HG02970 (cell line): ENCODE measurements around the gene MDM2.

Source experiments
- ATAC-seq: cut with Tn5 transposase; IDR thresholded peaks from one replicate; pipeline ENCODE4 v1.9.1; 2021; ENCODE audit warnings: mild to moderate bottlenecking, moderate library complexity, moderate number of reproducible peaks; ENCODE audit not compliant: unreplicated experiment, low FRiP score

Gene MDM2

DNA sequence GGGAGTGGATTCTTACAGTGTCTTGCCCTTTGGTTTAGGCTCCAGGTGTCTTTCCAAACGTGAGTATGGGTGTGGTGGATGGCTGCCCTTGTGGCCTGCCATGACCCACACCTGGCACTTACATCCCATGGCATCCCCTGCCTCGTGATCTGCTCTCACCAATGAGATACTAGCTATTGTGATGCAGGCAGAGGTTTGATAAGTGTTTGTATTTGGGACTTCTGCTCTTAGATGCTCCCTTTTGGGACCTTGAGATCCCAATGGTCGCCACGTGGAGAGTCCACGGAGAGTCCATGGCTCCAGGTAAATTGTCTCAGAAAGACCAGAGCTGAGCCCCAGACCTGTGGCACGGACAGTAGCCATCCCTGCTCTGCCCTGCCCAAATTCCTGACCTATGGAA is 62.5 kb downstream of the MDM2 start:
- no peak for ATAC-seq

GRCh38 chr12:68871396-68871795 is 63.4 kb downstream of the MDM2 start:
- ATAC-seq: no peak

GRCh38 chr12:68871921-68872320 is 63.9 kb downstream of the MDM2 start:
- ATAC-seq: no peak

DNA sequence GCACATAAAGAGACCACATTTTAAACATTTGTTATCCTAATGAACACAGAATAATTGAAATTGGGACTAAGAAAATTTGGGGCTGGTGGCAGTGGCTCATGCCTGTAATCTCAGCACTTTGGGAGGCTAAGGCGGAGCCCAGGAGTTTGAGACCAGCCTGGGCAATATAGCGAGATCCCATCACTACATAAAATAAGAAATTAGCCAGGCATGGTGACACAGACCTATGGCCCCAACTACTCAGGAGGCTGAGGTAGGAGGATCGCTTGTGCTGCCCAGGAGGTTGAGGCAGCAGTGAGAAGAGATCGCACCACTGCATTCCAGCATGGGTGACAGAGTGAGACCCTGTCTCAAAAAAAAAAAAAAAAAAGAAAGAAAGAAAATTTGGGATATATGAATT is 65.3 kb downstream of the MDM2 start:
- ATAC-seq: no peak

GRCh38 chr12:68876461-68876860 is 68.5 kb downstream of the MDM2 start:
- ATAC-seq: no peak

GRCh38 chr12:68877583-68877982 is 69.6 kb downstream of the MDM2 start:
- no peak for ATAC-seq

GRCh38 chr12:68878283-68878682 is 70.3 kb downstream of the MDM2 start:
- no peak for ATAC-seq

GRCh38 chr12:68878846-68879245 is 70.9 kb downstream of the MDM2 start:
- ATAC-seq: no peak

DNA sequence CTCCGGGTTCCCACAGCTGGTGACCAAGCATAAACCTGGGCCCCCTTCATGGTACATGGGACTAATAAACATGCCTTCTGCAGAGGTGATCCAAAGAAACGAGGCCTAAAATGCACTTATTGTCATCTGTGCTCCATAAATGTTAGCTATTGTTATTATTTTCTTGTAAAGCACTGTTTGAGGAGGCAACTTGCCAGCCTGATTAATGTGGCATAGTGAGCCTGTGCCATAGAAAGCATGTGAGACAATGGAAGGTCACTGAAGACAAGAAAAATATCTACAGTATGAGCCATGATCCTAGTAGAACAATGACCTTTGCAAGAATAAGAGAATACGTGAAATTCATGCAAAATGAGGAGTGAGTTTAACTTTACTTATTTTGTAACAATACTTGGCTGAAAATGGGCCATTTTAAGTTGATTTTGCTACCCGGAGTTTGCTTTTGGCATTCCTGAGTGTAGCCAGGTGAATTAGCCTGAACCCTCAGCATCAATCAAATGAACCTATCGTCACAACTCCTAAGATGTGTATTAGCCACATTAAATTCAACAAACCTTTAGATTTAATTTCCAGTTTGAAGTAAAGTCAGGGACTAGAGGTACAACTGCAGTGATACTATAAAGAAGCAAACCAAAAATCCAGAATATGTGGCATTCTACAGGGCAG is 72.8 kb downstream of the MDM2 start:
- no peak for ATAC-seq

DNA sequence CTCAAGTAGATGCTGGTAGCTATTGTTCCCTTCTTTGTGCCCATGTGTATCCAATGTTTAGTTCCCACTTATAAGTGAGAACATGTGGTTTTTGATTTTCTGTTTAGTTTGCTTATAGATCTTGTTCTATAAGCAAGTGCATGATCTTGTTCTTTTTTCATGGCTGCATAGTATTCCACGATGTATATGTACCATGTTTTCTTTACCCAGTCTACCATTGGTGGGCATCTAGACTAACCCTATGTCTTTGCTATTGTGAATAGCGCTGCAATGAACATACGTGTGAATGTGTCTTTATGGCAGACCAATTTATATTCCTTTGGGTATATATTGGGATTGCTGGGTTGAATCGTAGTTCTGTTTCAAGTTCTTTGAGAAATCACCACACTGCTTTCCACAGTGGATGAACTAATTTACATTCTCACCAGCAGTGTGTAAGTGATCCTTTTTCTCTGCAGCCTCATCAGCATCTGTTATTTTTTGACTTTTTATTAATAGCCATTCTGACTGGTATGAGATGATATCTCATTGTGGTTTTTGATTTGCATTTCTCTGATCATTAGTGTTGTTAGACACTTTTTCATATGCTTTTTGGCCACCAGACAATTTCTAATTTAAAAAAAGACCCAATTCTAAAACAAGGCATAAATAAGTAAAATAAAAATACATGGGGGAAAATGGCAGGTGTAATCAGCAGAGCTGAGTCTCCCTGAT is 74.4 kb downstream of the MDM2 start:
- no peak for ATAC-seq

GRCh38 chr12:68883151-68883550 is 75.2 kb downstream of the MDM2 start:
- no peak for ATAC-seq

DNA sequence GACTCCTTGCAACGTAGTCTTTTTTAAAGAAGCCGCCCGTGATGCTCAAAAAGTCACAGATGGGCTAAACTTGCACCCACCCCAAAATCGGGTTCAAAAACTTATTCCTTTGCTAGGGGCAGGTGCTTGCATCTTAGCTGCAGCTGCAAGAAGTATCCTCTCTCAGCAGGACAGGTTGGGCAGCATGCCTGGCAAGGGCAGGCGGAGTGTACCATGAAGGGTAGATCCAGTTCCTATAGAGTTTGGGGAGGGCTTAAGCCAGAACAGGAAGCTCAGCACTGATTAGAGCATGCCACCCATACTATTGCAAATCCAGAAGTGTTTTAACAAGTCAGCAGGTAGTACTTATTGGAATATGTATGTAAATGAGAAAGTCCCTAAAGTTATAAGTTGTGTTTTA is 76.3 kb downstream of the MDM2 start:
- ATAC-seq: no peak

- ATAC-seq: no peak
These were observed 77.4 kb downstream of the MDM2 start for GRCh38 chr12:68885381-68885780.

- ATAC-seq: no peak
These were observed 78.9 kb downstream of the MDM2 start for GRCh38 chr12:68886636-68887572.

- no peak for ATAC-seq
These were observed 79.7 kb downstream of the MDM2 start for GRCh38 chr12:68887641-68888040.

DNA sequence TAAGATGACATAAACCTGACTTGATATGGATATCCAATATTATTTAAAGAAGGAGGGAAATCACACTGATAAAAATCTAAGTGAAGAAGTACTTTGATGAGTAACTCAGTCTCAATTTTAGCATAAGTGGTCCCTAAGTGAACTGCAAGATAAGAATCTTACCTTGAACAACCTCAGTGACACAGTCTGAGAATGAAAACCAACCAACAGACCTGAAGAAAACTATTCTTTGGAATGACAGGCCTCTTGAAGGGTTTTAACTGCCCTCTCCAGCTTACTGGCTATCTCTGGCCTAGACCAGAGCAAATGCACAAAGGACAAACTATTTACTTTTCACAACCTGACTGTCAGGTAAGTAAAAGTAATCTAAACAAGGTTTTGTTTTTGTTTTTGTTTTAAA is 80.3 kb downstream of the MDM2 start:
- no peak for ATAC-seq

DNA sequence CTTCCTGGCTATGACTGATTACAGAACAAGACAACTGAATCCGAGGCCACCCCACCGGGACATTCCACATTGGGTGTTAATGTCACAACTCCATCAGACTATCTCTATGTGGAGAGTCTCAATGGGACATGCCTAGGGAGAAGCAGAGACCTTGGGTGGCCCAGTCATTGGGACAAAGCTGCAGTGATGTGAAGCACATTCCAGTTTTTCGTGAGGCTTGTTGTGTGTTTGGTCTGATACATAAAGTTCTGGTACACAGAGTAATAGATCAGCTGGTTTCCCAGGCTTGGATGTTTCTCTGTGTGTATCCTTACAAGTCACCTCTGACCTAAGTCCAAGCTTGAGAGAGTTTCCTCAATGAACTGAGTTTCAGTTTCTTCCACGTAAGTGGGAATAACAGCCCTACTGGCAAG is 82.7 kb downstream of the MDM2 start:
- ATAC-seq: no peak

GRCh38 chr12:68891141-68891540 is 83.2 kb downstream of the MDM2 start:
- ATAC-seq: no peak

GRCh38 chr12:68893201-68893600 is 85.2 kb downstream of the MDM2 start:
- ATAC-seq: no peak

DNA sequence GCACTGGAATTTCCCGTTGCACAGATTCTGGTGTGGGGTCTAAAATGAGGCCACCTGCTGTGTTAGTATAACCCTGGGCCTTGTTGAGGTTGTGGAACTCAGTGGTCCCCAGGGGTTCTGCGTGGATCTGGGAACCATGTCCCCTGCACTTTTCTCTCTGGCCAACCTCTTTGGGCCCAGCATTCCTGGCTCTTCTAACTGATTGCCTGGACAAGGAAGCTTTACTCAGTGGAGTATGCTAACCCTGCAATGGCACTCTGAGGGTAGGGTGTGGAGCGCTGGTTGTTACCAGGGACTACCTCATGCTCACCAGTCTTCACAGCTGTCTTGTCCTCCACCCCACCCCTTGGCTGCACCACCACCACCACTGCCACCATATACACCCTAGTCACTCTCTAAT is 85.8 kb downstream of the MDM2 start:
- ATAC-seq: no peak

DNA sequence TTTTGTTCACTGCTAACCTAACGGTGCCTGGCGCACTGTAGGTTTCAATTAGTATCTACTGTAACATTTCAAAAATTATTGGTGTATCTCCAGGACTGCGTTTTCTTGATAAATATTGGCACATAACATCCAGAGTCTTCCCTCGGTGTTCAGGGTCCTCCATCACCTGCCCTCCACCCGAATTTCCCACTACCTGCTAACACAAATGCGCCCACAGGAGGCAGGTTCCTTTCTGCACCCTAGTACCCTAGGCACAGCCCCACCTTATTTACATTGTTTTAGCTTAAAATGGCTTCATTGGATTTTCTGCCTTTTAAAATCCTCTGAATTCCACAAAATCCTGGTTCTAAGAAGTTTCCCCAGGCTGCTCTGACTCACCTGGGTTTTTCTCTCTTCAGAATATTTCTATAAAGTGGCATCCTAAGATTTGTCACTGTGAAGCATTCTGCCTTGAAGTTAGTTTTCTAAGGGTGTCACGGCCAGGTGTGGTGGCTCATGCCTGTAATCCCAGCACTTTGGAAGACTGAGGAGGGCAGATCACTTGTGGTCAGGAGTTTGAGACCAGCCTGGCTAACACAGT is 86.4 kb downstream of the MDM2 start:
- no peak for ATAC-seq
